Measurements from ENCODE around the gene CBX1.
"Not testable (repeated sequence)": the region's sequence is repeated elsewhere in the genome, so short reads cannot be mapped to it uniquely, and the experiment has no call there.

CBX1 gene

DNA sequence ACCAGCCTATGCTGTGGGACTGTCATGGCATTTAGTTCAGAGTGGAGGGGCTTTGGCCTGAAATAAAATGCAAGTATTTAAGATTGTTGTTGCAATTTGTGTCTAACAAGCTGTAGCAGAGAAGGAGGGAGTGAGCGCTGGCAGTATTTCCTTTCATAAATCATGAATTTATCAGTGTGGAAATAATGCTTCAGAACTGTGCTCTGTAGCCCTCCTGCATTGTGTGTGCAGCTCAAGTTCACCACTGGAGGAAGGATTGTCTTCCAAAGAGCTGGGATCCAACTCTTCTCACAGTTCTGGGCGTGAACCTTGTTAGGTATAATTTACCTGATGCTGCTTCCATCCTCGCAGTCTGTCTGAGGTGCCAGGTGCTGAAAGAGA lies 21.4 kb upstream of the CBX1 start:
- DNase-seq = no peak

DNA sequence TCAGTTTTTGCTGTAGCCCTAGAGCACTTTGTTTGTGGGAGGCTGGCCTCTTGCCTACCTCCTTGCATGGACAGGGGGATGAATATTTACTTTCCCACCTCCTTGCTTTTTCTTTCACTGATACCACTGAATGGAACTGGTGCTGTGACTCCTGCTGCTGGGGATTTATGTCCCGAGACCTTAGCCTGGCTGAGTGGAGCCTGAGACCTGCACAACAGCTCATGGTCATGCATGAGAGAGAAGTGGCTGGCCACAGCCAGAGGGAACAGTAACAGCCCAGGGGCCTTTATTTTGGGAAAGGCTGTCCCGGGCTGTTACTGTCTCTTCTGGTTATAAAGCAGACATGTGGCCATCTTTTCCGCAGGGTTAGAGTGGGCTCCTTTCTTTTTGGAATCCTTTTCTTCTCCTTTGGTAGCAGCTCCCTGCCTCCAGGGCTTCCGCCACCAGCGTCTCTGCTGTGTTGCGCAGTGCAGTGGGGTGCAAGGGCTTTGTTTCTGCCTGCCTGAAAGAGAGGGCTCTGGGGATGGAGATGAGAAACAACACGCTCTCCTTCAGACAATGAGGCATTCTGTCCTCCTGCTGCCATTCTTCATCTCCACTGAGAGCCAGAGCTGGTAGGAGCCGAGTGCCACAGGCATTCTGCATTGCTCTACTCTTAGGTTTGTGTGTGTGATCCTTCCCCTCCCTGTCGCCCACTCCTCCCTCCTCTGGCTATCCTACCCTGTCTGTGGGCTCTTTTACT lies 20.8 kb upstream of the CBX1 start:
- no peak for DNase-seq

DNA sequence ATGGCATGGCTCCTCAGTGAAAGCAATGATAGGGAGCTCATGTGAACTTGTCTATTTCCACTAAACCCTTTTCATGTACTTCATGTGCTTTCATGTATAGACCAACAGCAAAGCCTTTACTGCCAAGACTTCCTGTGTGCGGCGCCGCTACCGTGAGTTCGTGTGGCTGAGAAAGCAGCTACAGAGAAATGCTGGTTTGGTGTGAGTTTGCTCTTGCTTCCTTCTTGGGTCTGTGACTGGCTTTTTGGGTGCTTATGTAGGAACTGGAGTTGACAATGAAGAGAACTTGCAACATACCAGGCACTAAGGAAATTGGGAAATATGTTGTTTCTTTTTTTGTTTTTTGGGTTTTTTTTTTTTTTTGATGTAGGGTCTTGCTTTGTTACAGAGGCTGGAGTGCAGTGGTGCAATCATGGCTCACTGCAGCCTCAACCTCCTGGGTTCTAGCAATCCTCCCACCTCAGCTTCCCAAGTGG lies 12.0 kb upstream of the CBX1 start:
- no peak for DNase-seq

DNA sequence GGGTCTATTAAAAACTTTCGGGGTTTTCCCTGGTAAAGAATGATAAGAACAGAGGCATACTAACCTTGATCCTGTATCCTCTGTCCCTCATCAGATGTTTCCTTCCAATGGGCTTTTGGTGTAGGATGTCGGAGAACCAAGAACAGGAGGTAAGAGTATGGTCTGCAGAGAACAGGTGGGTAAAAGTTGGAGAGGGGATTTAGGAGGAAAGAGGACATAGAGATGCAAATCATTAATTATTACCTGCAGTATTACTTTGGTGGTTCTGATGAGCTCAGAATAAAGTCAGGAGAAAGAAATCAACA lies 10.6 kb upstream of the CBX1 start:
- no peak for DNase-seq

DNA sequence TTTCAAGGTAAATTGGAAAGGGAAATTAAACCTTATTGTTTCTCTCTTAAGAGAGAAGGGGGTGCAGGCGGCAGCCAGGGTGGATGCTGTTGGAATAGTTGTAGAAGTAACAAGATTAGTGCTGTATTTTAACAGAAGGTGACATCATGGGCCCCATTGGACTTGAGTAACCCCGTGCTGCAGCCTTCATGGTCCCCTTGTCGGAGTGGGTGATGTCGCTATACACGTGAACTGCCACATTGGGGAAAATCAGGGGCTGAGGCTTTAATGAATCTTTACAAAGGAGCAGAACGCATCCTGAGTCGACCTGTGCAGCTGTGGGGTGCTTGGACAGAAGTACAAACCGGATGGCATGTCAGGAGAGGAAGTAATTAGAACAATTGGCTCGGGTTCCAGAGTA lies 9.5 kb upstream of the CBX1 start:
- no peak for DNase-seq

DNA sequence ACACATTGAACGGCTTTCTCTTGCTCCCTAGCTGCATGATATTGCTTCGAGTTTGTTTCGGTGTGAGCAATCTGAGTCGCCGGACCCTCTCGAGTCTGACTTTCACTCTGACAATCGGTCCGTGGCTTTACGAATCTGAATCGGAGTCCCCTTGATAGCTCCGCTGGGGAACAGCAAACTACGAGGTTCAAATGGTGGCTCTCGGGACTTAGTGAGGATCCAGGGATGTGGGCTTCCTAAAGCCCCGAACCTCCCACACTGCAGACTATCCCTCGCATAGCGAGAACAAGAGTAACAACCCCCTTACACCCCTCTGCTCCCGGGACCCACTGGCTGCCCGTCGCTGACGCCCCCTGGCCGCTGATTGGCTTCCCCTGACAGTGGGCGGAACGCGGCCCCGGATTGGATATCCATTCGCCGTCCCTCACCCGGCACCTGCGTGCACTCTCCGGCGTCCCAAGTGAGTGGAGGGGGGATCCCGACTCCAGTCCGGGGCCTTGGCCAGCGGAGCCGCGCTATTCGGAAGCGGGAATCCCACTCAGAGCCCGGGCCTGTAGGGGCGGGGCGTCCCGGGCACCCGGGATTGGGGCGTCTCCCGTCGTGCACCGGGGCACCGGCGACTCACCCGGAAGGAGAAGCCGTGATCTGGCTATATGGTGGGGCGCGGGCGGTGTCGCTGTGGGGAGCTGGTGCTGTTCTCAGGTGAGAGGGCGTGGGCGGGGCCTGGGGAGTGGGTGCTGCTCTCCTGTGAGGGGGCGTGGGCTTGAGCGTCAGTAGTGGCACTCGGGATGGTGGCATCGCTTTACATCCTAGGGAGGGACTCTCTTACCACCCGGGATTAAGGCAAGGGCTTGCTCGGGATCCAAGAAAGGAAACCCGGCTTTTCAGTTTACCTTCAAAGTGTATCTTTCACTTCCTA lies 6.1 kb upstream of the CBX1 start, which contains the start of gene SNX11:
TSS of gene SNX11 (plus strand) at position 630 of the 919 bp plus-strand sequence. CDS start 4,278 bp downstream, outside the sequence.
- DNase-seq = peak; percentile 54

DNA sequence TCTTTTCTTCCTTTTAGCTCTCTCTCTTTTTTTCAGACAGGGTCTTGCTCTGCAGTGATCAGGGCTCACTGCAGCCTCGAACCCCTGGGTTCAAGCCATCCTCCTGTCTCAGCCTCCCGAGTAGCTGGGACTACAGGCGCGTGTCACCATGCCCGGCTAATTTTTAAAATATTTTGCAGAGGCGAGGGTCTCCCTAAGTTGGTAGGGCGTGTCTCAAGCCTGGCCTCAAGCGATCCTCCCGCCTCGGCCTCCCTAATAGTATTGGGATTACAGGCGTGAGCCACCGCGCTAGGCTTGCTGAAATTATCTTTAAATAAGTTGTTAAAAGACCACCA lies 5.5 kb upstream of the CBX1 start:
- no peak for DNase-seq

DNA sequence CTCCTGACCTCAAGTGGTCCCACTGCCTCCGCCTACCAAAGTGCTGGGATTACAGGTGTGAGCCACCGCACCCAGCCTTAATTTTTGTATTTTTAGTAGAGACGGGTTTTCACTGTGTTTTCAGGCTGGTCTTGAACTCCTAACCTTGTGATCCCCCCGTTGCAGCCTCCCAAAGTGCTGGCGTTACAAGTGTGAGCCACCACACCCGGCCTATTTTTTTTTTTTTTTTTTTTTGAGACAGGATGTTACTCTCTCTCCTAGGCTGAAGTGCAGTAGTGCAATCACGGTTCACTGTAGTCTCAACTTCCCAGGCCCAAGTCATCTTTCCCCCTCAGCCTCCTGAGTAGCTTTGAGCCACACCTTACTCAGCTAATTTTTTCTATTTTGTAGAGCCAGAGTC lies 3.2 kb upstream of the CBX1 start:
- no peak for DNase-seq

DNA sequence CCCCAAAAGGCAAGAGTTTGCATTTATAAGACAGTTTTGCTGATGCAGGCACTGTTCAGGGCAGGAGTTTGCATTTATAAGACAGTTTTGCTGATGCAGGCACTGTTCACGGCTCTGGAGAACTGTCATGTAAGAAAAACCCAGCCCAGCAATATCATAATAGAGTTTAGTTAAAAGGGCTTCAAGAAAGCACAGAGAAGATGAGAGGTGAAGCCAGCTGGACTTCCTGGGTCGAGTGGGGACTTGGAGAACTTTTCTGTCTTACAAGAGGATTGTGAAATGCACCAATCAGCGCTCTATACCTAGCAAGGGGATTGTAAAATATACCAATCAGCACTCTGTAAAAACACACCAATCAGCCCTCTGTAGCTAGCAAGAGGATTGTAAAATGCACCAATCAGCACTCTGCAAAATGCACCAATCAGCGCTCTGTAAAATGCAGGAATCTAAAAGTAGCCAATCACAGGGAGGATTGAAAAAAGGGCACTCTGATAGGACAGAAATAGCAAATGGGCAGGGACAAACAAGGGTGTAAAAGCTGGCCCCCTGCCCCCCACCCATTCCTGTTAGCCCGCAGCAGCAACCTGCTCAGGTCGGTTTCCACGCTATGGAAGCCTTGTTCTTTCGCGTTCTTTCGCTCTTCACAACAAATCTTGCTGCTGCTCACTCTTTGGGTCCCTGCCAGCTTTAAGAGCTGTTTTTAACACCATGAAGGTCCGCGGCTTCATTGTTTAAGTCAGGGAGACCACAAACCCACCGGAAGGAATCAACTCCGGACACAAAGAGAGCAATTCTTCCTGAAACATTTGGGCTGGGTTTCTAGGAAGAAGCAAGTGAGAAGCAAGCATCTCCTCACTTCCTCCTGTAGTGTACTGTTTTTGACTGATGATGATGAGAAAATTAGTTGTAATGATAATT lies 1.8 kb upstream of the CBX1 start:
- no peak for DNase-seq

DNA sequence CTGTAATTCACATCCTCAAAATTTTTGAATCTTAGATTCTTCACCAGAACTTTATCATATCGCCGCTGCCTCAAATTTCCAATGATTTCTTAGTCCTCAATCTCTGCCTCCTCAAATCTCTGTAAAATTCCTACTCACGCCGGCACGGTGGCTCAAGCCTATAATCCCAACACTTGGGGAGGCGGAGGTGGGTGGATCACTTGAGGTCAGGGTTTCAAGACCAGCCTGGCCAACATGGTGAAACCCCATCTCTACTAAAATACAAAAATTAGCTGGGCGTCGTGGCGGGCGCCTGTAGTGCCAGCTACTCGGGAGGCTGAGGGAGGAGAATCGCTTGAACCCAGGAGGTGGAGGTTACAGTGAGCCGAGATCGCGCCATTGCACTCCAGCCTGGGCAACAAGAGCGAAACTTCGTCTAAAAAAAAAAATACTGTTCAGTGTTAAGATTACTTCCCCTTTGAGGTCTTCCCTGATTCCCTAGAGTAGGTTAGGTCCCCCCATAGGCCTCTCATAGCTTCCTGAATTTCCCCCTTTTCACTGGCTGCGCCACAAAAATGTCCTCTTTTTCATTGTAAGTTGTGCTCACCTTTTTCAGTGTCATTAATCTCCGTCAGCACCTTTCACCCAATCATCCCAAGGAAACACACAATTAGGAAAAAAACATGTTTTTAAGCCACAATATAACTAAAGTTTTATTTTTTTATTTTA lies 919 bp upstream of the CBX1 start:
- no peak for DNase-seq

DNA sequence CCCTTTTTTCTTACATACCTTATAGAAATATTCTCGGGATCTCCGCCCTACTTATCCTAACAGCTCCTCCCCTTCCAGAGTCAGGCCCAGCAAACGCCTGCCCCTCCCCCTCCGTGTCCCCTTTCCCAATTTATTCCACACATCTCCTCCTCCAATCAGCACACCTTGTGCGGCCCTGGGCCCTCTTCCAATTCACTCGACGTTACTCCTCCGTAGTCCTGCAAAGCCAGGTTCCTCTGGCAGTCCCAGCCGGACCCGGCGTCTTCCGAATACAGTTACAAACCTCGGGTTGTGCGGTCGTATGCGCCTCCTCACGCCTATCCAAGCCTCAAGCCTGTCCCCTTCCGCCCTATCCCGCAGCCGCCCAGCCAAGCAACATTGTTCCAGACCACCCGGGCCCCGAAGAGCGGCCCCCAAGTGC lies 677 bp downstream of the CBX1 start:
- peak; percentile 26 for DNase-seq

DNA sequence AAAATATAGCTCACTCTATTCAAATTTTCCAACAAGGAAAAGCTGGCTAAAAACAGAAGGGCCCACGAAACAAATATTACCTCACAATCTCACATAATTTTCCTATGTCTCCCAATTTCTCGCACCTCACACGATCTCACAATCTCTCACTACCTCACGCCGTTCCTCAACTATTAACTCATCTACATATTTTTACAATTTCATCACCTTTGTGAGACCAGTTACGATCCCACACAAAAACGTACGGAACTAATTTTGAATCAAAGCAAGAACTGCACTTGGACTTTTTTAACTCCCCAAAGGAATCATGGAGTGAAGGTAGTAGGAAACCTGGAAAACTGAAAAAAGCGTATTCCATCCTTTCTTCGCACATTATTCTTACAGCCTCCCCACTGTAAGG lies 1.1 kb downstream of the CBX1 start:
- DNase-seq = no peak

DNA sequence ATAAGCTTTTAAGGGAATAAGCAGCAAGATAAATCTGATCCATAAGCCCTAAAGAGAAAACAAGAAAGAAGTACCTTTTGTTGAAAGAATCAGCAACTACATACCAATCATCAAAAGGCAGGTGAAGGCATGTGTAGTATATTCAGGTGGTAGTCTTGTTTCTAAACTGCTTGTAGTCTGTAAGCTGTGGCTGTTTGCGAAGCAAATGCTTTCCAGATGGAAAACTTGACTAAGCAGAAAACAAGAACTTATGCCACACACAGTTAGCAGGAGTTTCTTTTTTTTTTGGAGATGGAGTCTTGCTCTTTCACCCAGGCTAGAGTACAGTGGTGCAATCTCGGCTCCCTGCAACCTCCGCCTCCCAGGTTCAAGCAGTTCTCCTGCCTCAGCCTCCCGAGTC lies 5.7 kb downstream of the CBX1 start:
- no peak for DNase-seq

DNA sequence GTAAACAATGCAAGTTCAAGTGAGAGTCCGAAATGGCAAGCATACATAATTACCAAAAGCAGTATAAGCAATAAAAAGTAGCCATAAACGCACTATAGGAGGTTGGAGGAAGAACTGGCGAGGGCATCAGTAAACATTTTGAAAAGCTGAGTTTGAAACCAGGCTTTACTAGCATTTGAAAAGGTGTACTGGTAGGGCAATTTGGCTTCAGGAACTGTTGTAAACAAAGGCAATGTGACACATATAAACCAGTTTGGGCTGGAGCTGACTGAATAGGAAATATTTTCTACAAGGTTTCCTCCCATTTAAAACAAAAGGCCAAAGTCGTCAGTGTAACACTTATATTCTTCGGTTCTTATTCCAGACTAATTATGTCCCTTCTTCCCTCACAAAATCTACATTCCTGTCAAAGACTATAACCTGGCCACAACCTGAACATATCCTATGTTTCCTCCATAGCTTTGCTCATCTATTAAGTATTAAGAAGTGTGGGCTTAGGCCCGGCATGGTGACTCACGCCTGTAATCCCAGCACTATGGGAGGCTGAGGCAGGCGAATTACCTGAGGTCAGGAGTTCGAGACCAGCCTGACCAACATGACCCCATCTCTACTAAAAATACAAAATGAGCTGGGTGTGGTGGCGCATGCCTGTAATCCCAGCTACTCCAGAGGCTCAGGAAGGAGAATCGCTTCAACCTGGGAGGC lies 7.8 kb downstream of the CBX1 start:
- DNase-seq = peak; percentile 60

DNA sequence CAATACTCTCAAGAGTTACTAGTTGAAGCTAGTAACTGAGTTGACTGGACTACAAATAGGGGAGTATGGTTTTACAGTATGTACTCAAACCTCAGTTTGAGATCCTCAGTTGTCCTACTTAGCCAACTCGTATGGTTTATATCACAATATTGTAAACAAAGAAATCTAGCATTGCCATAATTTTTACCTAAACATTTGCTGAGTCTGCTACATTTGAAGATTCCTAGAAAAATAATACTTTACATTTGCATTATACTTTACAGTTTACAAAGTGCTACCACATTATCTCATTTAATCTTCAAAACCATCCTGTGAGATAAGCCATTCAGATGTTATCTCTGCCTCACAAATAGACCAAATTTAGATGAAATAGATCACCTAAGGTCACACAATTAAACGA lies 16.3 kb downstream of the CBX1 start:
- no peak for DNase-seq

DNA sequence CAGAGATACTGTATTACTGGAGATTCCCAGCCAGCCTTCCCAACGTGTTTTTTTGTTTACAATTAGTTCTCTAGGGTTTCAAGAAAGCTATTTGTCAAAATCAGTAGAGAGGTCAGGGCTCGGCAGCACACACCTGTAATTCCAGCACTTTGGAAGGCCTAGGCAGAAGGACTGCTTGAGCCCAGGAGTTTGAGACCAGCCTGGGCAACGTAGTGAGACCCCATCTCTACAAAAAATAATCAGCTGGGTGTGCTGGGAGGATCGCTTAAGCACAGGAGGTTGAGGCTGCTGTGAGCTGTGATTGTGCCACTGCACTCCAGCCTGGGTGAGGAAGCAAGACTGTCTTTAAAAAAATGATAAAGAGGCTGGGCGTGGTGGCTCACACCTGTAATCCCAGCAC lies 19.4 kb downstream of the CBX1 start:
- no peak for DNase-seq

DNA sequence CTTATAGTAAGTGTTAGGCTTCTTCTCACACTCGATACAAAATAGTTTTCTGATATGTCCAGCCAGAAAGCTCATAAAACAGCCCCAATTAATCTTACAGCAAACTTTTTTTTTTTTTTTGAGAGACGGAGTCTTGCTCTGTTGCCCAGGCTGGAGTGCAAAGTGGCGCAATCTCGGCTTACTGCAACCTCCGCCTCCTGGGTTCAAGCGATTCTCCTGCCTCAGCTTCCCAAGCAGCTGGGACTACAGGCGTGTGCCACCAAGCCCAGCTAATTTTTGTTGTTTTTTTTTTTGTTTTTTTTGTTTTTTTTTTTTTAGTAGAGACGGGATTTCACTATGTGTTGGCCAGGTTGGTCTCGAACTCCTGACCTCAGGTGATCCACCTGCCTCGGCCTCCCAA lies 24.1 kb downstream of the CBX1 start:
- not testable (repeated sequence) for DNase-seq

DNA sequence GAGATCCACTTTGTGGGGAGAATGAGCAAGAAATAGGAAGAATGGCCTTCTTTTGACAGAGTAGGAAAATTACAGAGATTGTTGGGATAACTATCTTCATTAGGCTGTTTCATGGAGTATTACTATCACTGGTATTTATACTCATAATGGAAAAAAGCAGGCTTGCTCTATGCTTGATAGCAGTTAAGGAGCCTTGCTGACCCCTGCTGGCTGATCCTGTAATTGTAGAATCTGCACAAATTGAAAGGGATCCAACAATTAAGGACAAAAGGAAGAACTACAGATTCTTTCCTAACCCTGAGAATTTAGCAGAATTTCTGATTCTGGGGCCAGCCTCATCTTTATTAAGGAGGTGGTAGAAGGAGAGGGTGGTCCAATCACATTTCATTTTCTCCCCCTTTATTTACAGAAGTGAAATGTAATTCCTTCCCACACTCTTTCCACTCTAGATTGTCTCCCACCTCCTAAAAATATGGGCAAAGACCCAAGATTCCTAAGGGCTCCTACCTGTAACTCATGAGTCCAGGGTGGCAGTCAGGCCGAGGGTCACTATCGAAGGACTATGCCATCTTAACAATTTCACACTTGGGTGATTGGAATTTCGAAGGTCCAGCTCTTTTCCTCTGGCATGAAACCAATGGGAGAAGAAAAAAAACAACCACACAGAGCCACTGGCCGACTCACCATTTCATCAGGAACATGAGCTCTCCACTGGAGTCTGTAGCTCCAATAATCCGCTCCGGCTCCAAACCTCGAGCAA lies 26.8 kb downstream of the CBX1 start:
- peak; percentile 30 for DNase-seq

DNA sequence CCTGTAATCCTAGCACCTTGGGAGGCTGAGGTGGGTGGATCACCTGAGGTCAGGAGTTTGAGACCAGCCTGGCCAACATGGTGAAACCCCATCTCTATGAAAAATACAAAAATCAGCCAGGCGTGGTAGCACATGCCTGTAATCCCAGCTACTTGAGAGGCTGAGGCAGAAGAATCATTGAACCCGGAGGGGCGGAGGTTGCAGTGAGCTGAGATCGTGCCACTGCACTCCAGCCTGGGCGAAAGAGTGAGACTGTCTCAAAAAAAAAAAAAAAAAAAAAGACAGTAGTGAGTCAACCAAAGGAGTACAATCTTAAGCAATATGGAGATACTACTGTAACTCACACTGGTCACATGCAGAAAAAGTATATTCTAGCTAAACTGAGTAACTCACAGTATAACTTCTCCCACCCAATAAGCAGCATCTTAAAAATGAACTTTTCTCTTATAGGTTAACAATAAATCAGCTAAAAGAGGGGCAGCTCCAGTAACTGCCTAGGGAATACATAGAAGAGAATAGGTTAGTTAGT lies 27.6 kb downstream of the CBX1 start:
- DNase-seq = not testable (repeated sequence)

DNA sequence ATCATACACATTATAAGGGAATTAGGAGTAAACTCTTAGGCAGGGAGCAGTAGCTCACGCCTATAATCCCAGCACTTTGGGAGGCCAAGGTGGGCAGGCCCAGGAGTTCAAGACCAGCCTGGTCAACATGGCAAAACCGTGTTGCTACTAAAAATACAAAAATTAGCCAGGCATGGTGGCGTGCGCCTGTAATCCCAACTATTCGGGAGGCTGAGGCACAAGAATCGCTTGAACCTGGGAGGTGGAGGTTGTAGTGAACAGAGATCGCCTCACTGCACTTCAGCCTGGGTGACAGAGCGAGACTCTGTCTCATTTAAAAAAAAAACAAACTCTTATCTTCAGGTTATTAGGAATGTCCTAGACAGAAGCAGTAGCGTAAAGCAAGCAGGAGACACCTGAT lies 28.5 kb downstream of the CBX1 start:
- DNase-seq = not testable (repeated sequence)

DNA sequence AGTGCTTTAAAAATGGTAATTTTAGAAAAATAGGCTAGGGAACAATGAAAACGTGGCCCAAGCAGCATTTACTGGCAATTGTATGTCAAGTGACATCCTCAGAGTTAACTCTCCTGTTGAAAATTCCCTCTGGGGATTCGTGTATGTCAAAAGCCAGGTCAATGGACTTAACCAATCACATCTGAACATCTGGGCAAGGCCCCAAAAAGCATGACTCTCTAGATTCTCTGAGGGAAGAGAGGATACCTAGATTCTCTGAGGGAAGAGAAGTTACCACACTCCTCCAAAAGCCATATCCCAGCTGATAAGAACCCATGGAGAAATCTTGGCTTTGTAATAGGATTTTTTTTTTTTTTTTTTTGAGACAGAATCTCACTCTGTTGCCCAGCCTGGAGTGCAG lies 29.6 kb downstream of the CBX1 start:
- no peak for DNase-seq
